ENCODE data around the gene SERPINF2. TPM values are rescaled to one million over a fixed set of nuclear protein-coding genes. Genes with fewer than 3 reads are reported as not detected.
"Not testable (repeated sequence)": the region's sequence is repeated elsewhere in the genome, so short reads cannot be mapped to it uniquely, and the experiment has no call there.

Gene SERPINF2
- total RNA-seq, 3 donors from 2014 or later, result 18.4 to 30.1 (median 21.3) TPM

DNA sequence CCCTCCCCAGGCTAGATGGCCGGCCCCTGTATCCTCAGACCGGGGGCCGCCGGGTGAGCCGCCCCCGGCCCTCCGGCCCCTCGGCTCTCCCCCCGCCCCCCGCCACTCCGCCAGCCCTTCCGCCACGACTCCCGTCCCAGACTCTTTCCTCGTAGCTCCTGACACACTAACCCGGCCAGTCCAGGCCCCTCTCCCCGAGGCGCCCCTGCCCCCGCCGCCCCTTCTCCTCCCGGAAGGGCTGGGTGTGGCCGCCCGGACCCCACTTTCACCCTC lies 26.9 kb upstream of the SERPINF2 start:
- peaks cover 11 to 16% of the 10 kb centered on the region in 2 donors for H3K4me1 ChIP-seq
- intact Hi-C loops (cut with DNase I; ENCODE audit: low total_unique reads), result loop anchor here (1.0 kb wide), 1 partner anchor 41 kb away; no protein-coding TSS in a partner anchor
- H3K27me3 ChIP-seq, result no peaks in the 10 kb centered on the region
- no peaks in the 10 kb centered on the region for H3K36me3 ChIP-seq
- H3K4me3 ChIP-seq, result peak overlapping the region; percentile 87 to 100 (median 96)
- no peaks in the 10 kb centered on the region for H3K9me3 ChIP-seq
- no peak for DNase-seq (ENCODE audit: low spot score in 2 of 2)
- H3K27ac ChIP-seq, result peak overlapping the region; percentile 98 to 100
- TF ChIP-seq POLR2AphosphoS5 (IDR thresholded peaks at IDR 0.05), result no peak

- intact Hi-C loops (cut with DNase I; ENCODE audit: low total_unique reads), result loop anchor here (1.0 kb wide), 1 partner anchor 42 kb away; no protein-coding TSS in a partner anchor
- peak; percentile 100 for DNase-seq (ENCODE audit: low spot score in 2 of 2)
- Histone ChIP-seq H3K4me1 (peaks cover 11 to 13% of the 10 kb centered on the region in 2 donors), H3K27ac (peak overlapping the region; percentile 98 to 100), H3K4me3 (peak overlapping the region; percentile 87 to 100 (median 96)), H3K9me3 (no peaks in the 10 kb centered on the region), H3K27me3 (no peaks in the 10 kb centered on the region), H3K36me3 (no peaks in the 10 kb centered on the region)
- TF ChIP-seq CTCF (IDR thresholded peaks at IDR 0.05) (peak in 1 of 3 donors; percentile 25), POLR2A (IDR thresholded peaks at IDR 0.05) (peak; percentile 88), POLR2AphosphoS5 (IDR thresholded peaks at IDR 0.05) (peak; percentile 88 to 99 (median 93))
These were observed 26.4 kb upstream of the SERPINF2 start for GRCh38 chr17:1716076-1716911.

DNA sequence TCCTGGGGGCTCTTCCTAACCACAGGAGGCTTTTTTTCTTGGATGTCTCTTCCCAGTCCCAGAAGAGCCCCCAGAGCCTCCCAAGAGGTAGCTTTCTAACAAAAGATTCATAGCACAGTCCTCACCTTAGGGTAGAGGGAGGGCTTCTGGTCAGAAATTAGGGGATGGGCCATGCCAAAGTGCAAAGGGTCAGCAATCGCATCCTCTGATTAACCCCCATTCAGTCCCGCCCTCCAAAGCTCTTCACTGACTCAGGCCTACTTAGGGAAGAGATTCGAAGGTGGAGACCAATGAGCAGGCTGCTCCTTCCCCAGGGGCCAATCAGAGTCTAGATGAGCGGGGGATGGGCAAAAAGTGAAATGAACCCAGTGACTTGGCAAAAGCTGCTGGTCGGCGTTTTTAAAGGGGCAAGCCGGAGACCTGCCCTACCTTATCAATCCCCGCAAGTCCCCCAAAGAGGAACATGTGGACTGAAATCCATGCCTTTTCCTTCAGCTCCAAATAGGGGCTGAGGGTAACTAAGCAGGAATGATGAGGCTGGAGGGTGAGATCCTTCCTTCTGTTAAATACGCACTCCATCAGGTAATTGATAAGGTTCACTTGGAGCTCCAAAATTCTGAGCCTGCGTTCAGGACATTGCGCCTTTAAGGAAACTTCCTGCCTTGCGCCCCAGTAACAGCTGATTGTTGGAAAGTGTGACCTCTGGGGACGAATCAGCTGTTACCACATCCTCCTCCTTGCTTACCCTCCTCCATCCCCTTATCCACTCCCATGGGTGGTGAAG lies 25.6 kb upstream of the SERPINF2 start:
- intact Hi-C loops (cut with DNase I; ENCODE audit: low total_unique reads), result loop anchor here (1.0 kb wide), 1 partner anchor 43 kb away; no protein-coding TSS in a partner anchor
- DNase-seq (ENCODE audit: low spot score in 2 of 2), result peak; percentile 85 to 95
- peak overlapping the region; percentile 58 to 96 (median 87) for H3K4me3 ChIP-seq
- no peaks in the 10 kb centered on the region for H3K27me3 ChIP-seq
- H3K36me3 ChIP-seq, result no peaks in the 10 kb centered on the region
- no peaks in the 10 kb centered on the region for H3K9me3 ChIP-seq
- H3K27ac ChIP-seq, result peak overlapping the region; percentile 98 to 100
- TF ChIP-seq CTCF (IDR thresholded peaks at IDR 0.05) (no peak), POLR2AphosphoS5 (IDR thresholded peaks at IDR 0.05) (peak; percentile 75 to 87 (median 82)), POLR2A (IDR thresholded peaks at IDR 0.05) (no peak)
- peaks cover 11 to 13% of the 10 kb centered on the region in 2 donors for H3K4me1 ChIP-seq

GRCh38 chr17:1718362-1719165 lies 24.1 kb upstream of the SERPINF2 start:
- Histone ChIP-seq H3K27me3 (no peaks in the 10 kb centered on the region), H3K27ac (peak overlapping the region; percentile 98 to 100), H3K4me3 (no peak overlapping the region), H3K9me3 (no peaks in the 10 kb centered on the region), H3K4me1 (peaks cover 10 to 12% of the 10 kb centered on the region in 2 donors), H3K36me3 (no peaks in the 10 kb centered on the region)
- TF ChIP-seq POLR2AphosphoS5 (IDR thresholded peaks at IDR 0.05), result no peak
- no peak for TF ChIP-seq POLR2A (IDR thresholded peaks at IDR 0.05)
- no peak for TF ChIP-seq CTCF (IDR thresholded peaks at IDR 0.05)
- intact Hi-C loops (cut with DNase I; ENCODE audit: low total_unique reads), result no loop called here
- DNase-seq (ENCODE audit: low spot score in 2 of 2), result no peak

GRCh38 chr17:1720856-1721386 lies 21.8 kb upstream of the SERPINF2 start:
- no peaks in the 10 kb centered on the region for H3K9me3 ChIP-seq
- peak in 1 of 3 donors; percentile 26 for TF ChIP-seq POLR2AphosphoS5 (IDR thresholded peaks at IDR 0.05)
- peak; percentile 93 to 98 (median 95) for TF ChIP-seq CTCF (IDR thresholded peaks at IDR 0.05)
- TF ChIP-seq POLR2A (IDR thresholded peaks at IDR 0.05), result no peak
- no peaks in the 10 kb centered on the region for H3K36me3 ChIP-seq
- H3K4me3 ChIP-seq, result no peak overlapping the region
- no peak for DNase-seq (ENCODE audit: low spot score in 2 of 2)
- intact Hi-C loops (cut with DNase I; ENCODE audit: low total_unique reads), result no loop called here
- peaks cover 3 to 9% of the 10 kb centered on the region in 2 donors for H3K4me1 ChIP-seq
- no peak overlapping the region for H3K27ac ChIP-seq
- H3K27me3 ChIP-seq, result no peaks in the 10 kb centered on the region

- H3K27ac ChIP-seq, result peak overlapping the region in 1 of 2 donors; percentile 17
- H3K27me3 ChIP-seq; H3K4me3 ChIP-seq; H3K4me1 ChIP-seq; DNase-seq (ENCODE audit: low spot score in 2 of 2); H3K9me3 ChIP-seq; intact Hi-C loops (cut with DNase I; ENCODE audit: low total_unique reads); H3K36me3 ChIP-seq: not testable (repeated sequence)
These were observed 20.6 kb upstream of the SERPINF2 start for GRCh38 chr17:1722022-1722421.

Measured in breast epithelium (tissue), 4 donors.